ENCODE results near the gene LSR.

LSR gene

GRCh38 chr19:35249146-35249847 is 495 bp downstream of the LSR start:
- DNase-seq, result no peak

DNA sequence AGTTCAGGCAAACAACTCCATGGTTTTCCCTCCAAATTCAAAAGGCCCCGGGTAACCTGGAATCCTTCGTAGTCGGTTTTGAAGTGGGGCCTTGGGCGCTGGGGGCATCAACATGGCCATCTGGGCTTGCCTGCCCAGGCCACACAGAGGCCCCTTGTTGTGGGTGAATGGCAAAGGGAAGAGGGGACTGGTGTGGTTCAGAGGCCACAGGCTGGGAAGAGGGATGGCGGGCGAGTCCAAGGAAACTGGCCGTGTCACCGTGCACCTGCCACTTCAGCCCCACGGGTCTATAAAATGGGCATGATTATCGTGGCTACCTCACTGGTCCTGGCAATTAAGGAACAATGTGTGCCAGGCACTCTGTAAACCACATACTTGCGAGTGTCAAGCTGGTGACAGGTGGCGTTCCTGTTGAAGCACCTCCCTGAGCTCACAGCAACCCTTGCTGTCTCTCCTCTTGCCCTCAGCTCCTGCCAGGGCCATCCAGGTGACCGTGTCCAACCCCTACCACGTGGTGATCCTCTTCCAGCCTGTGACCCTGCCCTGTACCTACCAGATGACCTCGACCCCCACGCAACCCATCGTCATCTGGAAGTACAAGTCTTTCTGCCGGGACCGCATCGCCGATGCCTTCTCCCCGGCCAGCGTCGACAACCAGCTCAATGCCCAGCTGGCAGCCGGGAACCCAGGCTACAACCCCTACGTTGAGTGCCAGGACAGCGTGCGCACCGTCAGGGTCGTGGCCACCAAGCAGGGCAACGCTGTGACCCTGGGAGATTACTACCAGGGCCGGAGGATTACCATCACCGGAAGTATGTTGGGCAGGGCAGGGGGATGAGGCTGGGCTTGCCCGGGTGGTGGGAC is 1.3 kb downstream of the LSR start:
- no peak for DNase-seq

DNA sequence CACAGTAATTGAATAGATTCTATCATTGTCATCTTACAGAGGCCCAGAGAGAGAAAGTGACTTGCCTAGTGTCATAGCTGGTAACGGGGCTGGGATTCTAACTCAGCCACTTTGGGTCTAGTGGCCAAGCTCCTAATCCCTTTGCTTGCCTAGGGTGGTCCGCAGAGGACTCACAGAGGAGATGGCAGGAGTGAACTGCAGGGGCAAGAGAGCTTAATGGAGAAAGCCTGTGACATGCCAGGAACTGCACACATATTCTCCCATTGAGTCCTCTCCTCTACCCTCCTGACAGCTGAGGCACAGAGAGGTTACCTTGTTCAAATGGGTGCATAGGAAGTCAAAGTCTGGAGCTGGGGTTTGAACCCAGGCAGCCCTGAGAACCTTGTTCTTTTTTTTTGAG is 2.7 kb downstream of the LSR start:
- no peak for DNase-seq

GRCh38 chr19:35253316-35254286 is 4.8 kb downstream of the LSR start:
- no peak for DNase-seq

DNA sequence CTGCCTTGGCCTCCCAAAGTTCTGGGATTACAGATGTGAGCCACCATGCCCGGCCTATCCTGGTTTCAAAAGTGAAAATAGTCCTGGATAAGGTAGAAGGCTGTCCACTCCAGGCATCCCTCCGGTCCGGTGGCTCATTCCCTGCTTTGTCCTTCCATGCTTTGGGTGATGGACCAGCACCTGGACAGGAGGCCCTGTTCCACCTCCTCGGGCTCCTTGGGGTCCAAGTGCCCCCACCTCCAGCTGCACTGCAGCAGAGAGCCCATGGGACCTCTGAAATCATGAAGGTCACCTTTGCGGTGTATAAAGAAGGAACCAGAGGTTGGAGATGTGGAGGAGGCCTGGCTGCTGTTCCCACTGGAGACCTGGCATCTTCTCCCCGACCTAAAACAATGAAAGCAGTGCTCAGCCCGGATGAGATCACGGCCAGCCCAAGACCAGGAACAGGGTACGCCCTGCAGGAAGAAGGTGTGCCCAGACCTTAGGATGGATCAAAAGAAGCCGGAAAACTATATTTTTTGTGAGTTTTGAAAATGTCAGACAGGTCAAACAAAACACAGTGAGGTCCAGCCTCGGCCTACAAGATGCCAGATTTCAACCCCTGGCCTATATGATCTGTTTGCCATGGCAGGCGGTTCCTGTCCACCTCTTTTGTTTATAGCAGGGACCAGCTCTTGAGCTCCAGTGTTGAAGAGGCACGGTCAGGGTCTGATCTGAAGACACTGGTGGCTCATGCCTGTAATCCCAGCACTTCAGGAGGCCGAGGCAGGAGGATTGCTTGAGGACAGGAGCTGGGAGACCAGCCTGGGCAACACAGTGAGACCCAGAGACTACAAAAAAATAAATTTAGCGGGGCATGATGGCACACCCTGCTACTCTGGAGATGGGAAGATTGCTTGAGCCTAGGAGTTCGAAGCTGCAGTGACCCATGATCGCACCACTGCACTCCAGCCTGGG is 5.8 kb downstream of the LSR start:
- DNase-seq, result no peak

DNA sequence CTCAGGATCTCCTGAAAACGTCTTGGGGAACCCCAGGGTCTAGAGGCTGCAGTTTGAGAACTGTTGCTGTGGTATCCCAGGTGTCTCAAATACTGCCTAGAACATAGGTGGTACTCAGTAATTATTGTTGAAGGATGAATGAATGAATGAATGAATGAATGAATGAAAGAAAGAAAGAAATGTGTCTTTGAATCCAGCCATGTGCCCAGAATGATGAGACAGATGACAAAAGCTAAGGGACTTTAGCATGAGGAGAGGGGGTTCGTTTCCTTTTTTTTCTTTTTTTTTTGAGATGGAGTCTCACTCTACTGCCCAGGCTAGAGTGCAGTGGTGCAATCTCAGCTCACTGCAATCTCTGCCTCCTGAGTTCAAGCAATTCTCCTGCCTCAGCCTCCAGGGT is 7.8 kb downstream of the LSR start:
- no peak for DNase-seq

DNA sequence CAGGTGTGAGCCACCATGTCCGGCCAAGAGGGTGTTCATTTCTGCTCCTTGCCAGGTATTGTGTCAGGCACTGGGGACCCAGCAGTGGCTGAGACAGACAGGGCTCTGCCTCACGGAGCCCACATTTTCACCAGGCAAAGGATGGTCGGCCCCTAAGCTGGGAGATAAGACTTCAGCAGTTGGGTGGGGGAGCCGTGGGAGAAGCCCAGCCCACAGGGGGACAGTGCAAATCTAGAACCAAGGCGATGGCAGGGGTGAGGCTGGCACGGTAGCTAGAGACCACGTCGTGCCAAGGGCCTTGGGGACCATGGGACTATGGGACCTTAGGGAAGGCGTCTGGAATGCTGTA is 8.3 kb downstream of the LSR start:
- DNase-seq, result no peak

DNA sequence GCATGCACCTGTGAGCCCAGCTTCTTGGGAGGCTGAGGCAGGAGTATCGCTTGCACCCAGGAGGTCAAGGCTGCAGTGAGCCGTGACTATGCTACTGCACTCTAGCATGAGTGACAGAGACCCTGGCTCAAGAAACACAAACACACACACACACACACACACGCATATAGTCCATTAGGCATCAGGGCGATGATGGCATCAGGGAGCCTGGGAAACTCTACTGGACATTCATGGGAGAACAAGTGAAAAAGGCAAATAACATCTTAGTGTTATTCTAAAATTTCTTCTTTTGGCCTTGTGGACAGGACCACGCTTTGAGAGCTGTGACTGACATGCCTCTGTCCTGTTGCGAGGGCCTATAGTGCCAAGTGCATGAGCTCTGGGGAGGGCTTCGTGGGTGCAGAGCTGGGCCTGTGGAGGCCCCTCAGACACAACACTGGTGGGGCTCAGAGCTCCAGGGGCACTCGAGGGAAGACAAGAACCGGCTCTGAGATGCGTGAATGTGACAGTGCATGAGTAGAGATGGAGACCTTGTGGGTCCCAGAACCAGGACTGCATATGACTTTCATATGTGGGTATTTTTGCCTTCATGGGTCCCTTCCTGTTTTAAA is 12.0 kb downstream of the LSR start:
- DNase-seq, result no peak

DNA sequence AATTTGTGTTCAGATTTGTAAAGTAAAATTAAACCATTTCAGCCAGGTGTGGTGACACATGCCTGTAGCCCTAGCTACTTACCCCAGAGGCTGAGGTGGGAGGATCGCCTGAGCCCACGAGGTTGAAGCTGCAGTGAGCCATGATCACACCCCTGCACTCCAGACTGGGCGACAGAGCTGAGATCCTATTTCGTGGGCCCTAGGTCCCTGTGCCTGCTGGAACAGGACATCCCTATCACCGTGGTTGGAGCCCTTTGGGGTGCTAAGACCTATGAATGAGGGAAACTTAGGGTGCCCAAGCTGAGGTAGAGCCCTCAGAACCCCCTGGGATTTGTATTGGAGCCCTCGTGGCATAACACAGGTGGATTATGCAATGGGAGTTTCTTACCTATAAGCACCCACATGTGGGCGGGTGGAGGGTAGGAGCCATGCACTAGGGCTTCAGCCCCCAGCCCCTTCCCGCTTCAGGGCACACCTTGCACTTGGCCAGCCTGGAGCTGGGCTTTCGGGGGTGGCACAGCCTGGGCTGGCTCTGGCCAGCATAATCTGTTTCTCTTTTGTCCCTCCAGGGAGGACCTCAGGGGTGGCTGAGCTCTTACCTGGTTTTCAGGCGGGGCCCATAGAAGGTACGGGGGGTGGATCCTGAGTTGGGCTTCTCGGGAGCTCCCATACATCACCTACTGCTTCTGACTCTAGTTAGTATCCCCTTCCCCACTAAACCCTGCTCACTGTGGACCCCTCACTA is 12.7 kb downstream of the LSR start:
- DNase-seq, result no peak

GRCh38 chr19:35262101-35262761 is 13.4 kb downstream of the LSR start:
- DNase-seq, result no peak

GRCh38 chr19:35264268-35265125 is 15.7 kb downstream of the LSR start:
- no peak for DNase-seq

- DNase-seq, result no peak
These were observed 16.5 kb downstream of the LSR start for GRCh38 chr19:35265126-35265899.

GRCh38 chr19:35265900-35266519 is 17.2 kb downstream of the LSR start:
- no peak for DNase-seq

DNA sequence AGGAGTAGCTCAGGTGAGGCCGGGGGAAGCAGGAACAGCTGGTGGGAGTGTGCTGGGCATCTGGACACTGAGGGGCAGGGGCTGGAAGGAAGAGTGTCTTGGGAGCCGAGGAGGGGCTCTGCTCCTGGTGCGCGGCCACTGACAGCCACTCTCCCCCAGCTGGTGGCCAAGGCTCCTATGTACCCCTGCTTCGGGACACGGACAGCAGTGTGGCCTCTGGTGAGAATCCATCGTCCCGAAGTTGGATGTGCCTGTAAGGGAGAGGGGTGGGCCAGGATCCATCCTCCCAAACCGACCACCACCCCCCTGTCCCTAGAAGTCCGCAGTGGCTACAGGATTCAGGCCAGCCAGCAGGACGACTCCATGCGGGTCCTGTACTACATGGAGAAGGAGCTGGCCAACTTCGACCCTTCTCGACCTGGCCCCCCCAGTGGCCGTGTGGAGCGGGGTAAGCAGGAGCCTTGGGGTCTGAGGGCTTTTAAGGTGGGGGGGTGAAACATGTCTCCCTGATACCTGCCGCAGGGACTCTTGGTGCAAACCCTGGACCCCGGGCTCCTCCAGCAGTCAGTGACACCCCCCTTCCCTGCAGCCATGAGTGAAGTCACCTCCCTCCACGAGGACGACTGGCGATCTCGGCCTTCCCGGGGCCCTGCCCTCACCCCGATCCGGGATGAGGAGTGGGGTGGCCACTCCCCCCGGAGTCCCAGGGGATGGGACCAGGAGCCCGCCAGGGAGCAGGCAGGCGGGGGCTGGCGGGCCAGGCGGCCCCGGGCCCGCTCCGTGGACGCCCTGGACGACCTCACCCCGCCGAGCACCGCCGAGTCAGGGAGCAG is 17.9 kb downstream of the LSR start:
- DNase-seq, result no peak

DNA sequence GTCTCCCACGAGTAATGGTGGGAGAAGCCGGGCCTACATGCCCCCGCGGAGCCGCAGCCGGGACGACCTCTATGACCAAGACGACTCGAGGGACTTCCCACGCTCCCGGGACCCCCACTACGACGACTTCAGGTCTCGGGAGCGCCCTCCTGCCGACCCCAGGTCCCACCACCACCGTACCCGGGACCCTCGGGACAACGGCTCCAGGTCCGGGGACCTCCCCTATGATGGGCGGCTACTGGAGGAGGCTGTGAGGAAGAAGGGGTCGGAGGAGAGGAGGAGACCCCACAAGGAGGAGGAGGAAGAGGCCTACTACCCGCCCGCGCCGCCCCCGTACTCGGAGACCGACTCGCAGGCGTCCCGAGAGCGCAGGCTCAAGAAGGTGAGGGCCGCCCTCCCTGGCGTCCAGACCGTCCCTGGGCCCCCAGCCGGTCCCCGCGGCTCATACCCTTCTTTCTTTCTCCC is 18.6 kb downstream of the LSR start:
- DNase-seq, result no peak

GRCh38 chr19:35267818-35268535 is 19.2 kb downstream of the LSR start:
- peak; percentile 75 for DNase-seq
